K562 (cell line): Measurements from ENCODE around the gene PYCR2. TPM values are rescaled to one million over a fixed set of nuclear protein-coding genes. Genes with fewer than 3 reads are reported as not detected.

ENCODE experiments used
- ATF7 ChIP-seq: fragments of 450-650 bp; IDR thresholded peaks from 2 replicates; pipeline ENCODE4 v1.7.1; 2014; ENCODE audit warnings: mild to moderate bottlenecking, moderate library complexity
- IRF9 ChIP-seq: fragments of 450-650 bp; IDR thresholded peaks from 2 replicates; pipeline ENCODE4 v1.6.1; 2016; ENCODE audit warnings: missing biosample characterization, missing genetic modification characterization
- MCM5 ChIP-seq: fragments of 450-650 bp; IDR thresholded peaks from 2 replicates; pipeline ENCODE4 v1.6.1; 2016; ENCODE audit warnings: low read depth
- MYNN ChIP-seq, 2 experiments: sonication (generic); formaldehyde crosslinking in 1 of 2; IDR thresholded peaks; 2 replicates each; pipeline versions ENCODE4 v1.5.0 to v1.6.1; 2016 to 2020; ENCODE audit warnings: antibody characterized with exemption in 1 of 2, missing genetic modification reagents in 1 of 2
- NR2C2 ChIP-seq, 2 experiments: fragments of 200-800 bp in 1 of 2; sonication (Bioruptor generic) in 1 of 2; sonication (generic) in 1 of 2; formaldehyde crosslinking in 1 of 2; IDR thresholded peaks; 2 replicates each; pipeline versions ENCODE4 v1.6.1 to v1.8.0; 2016 to 2022; ENCODE audit warnings: mild to moderate bottlenecking in 1 of 2, missing compliant biosample characterization in 1 of 2, missing genetic modification characterization in 1 of 2, missing genetic modification reagents in 1 of 2
- PHF8 ChIP-seq: fragments of 200-600 bp; sonication (generic); IDR thresholded peaks from 2 replicates; pipeline ENCODE4 v1.6.1; 2012; ENCODE audit warnings: mixed run types, mild to moderate bottlenecking, inconsistent platforms, low read length, moderate library complexity, borderline replicate concordance
- ZBTB11 ChIP-seq, 3 experiments: fragments of 200-800 bp in 1 of 3; fragments of 250-450 bp in 1 of 3; fragments of 450-650 bp in 1 of 3; sonication (Bioruptor Pico) in 1 of 3; sonication (Bioruptor generic) in 1 of 3; formaldehyde crosslinking in 1 of 3; IDR thresholded peaks; 2 replicates each; pipeline versions ENCODE4 v1.6.1 to v1.8.0; 2016 to 2022; ENCODE audit warnings: mild to moderate bottlenecking in 2 of 3, missing genetic modification characterization in 2 of 3, missing compliant biosample characterization in 1 of 3, moderate library complexity in 1 of 3
- ZBTB40 ChIP-seq, 2 experiments: fragments of 450-650 bp in 1 of 2; sonication (generic) in 1 of 2; formaldehyde crosslinking in 1 of 2; IDR thresholded peaks; 2 replicates each; pipeline versions ENCODE4 v1.7.1 to v1.9.0; 2016 to 2022; ENCODE audit warnings: inconsistent platforms in 1 of 2, mild to moderate bottlenecking in 1 of 2, missing genetic modification reagents in 1 of 2
- ZNF282 ChIP-seq: sonication (generic); formaldehyde crosslinking; IDR thresholded peaks from 2 replicates; pipeline ENCODE4 v1.8.1; 2023; ENCODE audit warnings: missing genetic modification reagents
- polyA plus RNA-seq, 8 experiments: library from polyadenylated mRNA; depleted of rRNA in 4 of 8; stranded (reverse) in 5 of 8; unstranded in 3 of 8; fragments of >200 nt; fragmentation: Nextera tagmentation in 2 of 8; fragmentation: Illumina TruSeq in 1 of 8; extraction: Ambion mirVana in 2 of 8; extraction: Trizol in 1 of 8; gene quantifications; 2 replicates each; pipeline versions ENCODE4 v1.2.1 to v1.2.3, GENCODE V29; 2011 to 2014; ENCODE audit warnings: inconsistent platforms in 1 of 8, missing spikeins in 1 of 8
- total RNA-seq, 7 experiments: library from RNA; depleted of rRNA in 6 of 7; stranded (reverse); fragments of >200 nt in 6 of 7; fragmentation: Illumina TruSeq in 2 of 7; extraction: Trizol in 2 of 7; gene quantifications; 2 replicates each; pipeline versions ENCODE4 v1.2.1 to v1.2.3, GENCODE V29; 2011 to 2021; ENCODE audit warnings: low replicate concordance in 1 of 7

Gene PYCR2
- total and polyA plus RNA-seq, 9 of the 15 experiments (the other 6 are each of a cell fraction or from before 2014, with no cell fraction given): 5.5 to 219 (median 127) TPM

GRCh38 chr1:225928186-225929175 is 4.4 kb upstream of the PYCR2 start (continued):
- TF ChIP-seq ZBTB40 (IDR thresholded peaks at IDR 0.05) (peak; percentile 50), ZBTB40 (CRISPR knock-in tag; IDR thresholded peaks at IDR 0.05) (no peak), ATF7 (peak; percentile 80), MCM5 (no peak), MYNN (IDR thresholded peaks at IDR 0.05) (peak; percentile 88), MYNN (CRISPR knock-in tag; IDR thresholded peaks at IDR 0.05) (no peak), PHF8 (peak; percentile 52; the same call in 1 of the 2 replicates), ZNF282 (CRISPR knock-in tag) (no peak), ZBTB11 (CRISPR knock-in tag; IDR thresholded peaks at IDR 0.05) (peak in 1 of 3 experiments; percentile 92; a peak in 2 of 6 replicates), IRF9 (tag) (peak; percentile 91), NR2C2 (CRISPR knock-in tag; IDR thresholded peaks at IDR 0.05) (0 out of 2 replicates have a peak, but pooled peaks have one; percentile 25), NR2C2 (tag; IDR thresholded peaks at IDR 0.05) (peak; percentile 86)
